Karpas-422 (cell line): ENCODE data around the gene CTNND2. TPM values are rescaled to one million over a fixed set of nuclear protein-coding genes. Genes with fewer than 3 reads are reported as not detected.

Source experiments
- DNase-seq: peaks from one replicate; pipeline ENCODE4 v3.0.0-alpha.2; 2015
- H2AFZ ChIP-seq: fragments of 200-600 bp; sonication (generic); 2 replicates; pipeline ENCODE4 v1.6.1; 2014; ENCODE audit warnings: antibody characterized with exemption, low read length, mixed read lengths
- H3K27ac ChIP-seq: fragments of 200-600 bp; sonication (generic); 2 replicates; pipeline ENCODE4 v1.5.1; 2014; ENCODE audit warnings: mild to moderate bottlenecking, low read length, moderate library complexity
- H3K27me3 ChIP-seq: fragments of 200-600 bp; sonication (generic); 2 replicates; pipeline ENCODE4 v1.6.1; 2014; ENCODE audit warnings: low read length, mixed read lengths
- H3K36me3 ChIP-seq: fragments of 200-600 bp; sonication (generic); 2 replicates; pipeline ENCODE4 v1.6.1; 2014; ENCODE audit warnings: low read length, mixed read lengths; ENCODE audit not compliant: insufficient read depth
- H3K4me1 ChIP-seq: fragments of 200-600 bp; sonication (generic); 2 replicates; pipeline ENCODE4 v1.6.1; 2014; ENCODE audit warnings: mild to moderate bottlenecking, low read length, mixed read lengths
- H3K4me2 ChIP-seq: fragments of 200-600 bp; sonication (generic); 2 replicates; pipeline ENCODE4 v1.6.1; 2014; ENCODE audit warnings: low read length, low read depth, mild to moderate bottlenecking; ENCODE audit not compliant: poor library complexity, severe bottlenecking
- H3K4me3 ChIP-seq: fragments of 200-600 bp; sonication (generic); 2 replicates; pipeline ENCODE4 v1.5.1; 2014; ENCODE audit warnings: mild to moderate bottlenecking, antibody characterized with exemption, low read length, mixed read lengths
- H3K79me2 ChIP-seq: fragments of 200-600 bp; sonication (generic); 2 replicates; pipeline ENCODE4 v1.6.1; 2014; ENCODE audit warnings: mild to moderate bottlenecking, low read length, mixed read lengths
- H3K9ac ChIP-seq: fragments of 200-600 bp; sonication (generic); 2 replicates; pipeline ENCODE4 v1.6.0; 2014; ENCODE audit warnings: low read length
- H3K9me2 ChIP-seq: fragments of 200-600 bp; sonication (generic), shearing (Covaris generic); replicated peaks from 2 replicates; pipeline ENCODE4 v1.6.0; 2014; ENCODE audit warnings: mild to moderate bottlenecking, low read length, moderate library complexity; ENCODE audit not compliant: insufficient read depth
- H3K9me3 ChIP-seq: fragments of 300-700, 200-600 bp; sonication (generic); 2 replicates; pipeline ENCODE4 v1.6.1; 2014; ENCODE audit warnings: low read length, mixed read lengths
- H4K20me1 ChIP-seq: fragments of 200-600 bp; sonication (generic); 2 replicates; pipeline ENCODE4 v1.6.1; 2014; ENCODE audit warnings: mild to moderate bottlenecking, antibody characterized with exemption, low read length, low read depth; ENCODE audit not compliant: insufficient read depth
- total RNA-seq: library from RNA; depleted of rRNA; stranded (reverse); fragments of >200 nt; shearing (Covaris generic); gene quantifications from 2 replicates; pipeline ENCODE4 v1.2.3, GENCODE V29; 2014; ENCODE audit warnings: low replicate concordance

The CTNND2 gene
- total RNA-seq, 1 experiment from 2014 or later, result not detected

- Histone ChIP-seq H3K9me3 (no peaks in the 10 kb centered on the region), H2AFZ (no peak overlapping the region), H4K20me1 (no peaks in the 10 kb centered on the region), H3K9me2 (no peaks in the 10 kb centered on the region), H3K27ac (peak overlapping the region; percentile 67; the same call in 1 of the 2 replicates), H3K36me3 (no peaks in the 10 kb centered on the region), H3K4me2 (no peak overlapping the region), H3K9ac (no peak overlapping the region), H3K79me2 (no peaks in the 10 kb centered on the region), H3K27me3 (no peaks in the 10 kb centered on the region), H3K4me1 (peaks cover 30% of the 10 kb centered on the region), H3K4me3 (no peak overlapping the region)
- DNase-seq, result no peak
Observed at GRCh38 chr5:10974850-10975249, 929.4 kb downstream of the CTNND2 start.

DNA sequence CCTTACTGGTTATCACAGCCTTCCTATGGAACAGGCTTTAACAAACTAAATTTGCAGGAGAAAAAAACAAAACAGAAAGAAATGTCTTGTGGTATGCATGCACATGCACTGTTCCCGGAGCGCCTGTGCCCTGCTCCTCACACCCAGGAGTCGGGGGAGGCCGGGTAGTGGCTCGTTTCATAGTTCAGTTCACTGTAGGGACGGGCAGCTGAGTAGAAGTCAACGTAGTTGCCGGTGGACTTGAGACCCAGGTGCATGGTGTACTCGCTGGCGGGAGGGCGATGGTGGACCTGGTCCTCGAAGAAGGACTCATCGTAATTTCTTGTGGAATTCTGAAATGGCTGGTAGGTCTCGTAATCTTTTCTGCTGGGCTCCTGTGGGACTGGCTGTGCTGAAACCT lies 930.9 kb downstream of the CTNND2 start:
- Histone ChIP-seq H3K27me3 (no peaks in the 10 kb centered on the region), H3K79me2 (no peaks in the 10 kb centered on the region), H4K20me1 (no peaks in the 10 kb centered on the region), H3K4me1 (peaks cover 33% of the 10 kb centered on the region), H3K9ac (no peak overlapping the region), H3K4me2 (no peak overlapping the region), H2AFZ (no peak overlapping the region), H3K4me3 (no peak overlapping the region), H3K9me2 (no peaks in the 10 kb centered on the region), H3K36me3 (no peaks in the 10 kb centered on the region), H3K9me3 (no peaks in the 10 kb centered on the region), H3K27ac (no peak overlapping the region)
- DNase-seq, result no peak

DNA sequence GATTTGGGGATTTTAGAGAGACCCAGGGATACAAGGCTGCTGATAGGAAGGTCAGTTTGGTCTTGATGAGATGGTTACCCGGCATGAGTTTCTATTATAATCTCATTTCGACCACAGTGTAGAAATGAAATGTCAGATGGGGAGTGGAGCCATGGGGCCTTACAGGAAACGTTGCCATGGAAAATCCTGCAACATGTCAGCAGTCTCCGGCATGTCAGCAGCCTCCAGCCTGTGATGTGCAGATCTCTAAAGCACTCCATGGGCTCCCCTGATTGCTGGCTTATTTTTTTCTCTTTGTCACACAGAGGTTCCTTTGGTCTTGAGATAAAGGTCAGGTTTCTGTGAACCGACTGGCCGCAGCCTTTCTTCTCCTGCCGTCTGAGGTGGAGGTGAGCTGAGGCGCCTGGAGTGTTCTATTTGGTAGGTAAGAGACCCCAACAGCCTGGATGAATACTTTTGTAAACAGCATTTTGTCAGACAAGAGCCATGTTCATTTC lies 934.5 kb downstream of the CTNND2 start:
- H3K36me3 ChIP-seq, result no peaks in the 10 kb centered on the region
- H3K27ac ChIP-seq, result no peak overlapping the region
- H3K9me3 ChIP-seq, result no peaks in the 10 kb centered on the region
- no peaks in the 10 kb centered on the region for H3K27me3 ChIP-seq
- no peak overlapping the region for H2AFZ ChIP-seq
- H3K4me2 ChIP-seq, result no peak overlapping the region
- H3K4me3 ChIP-seq, result no peak overlapping the region
- H3K79me2 ChIP-seq, result no peaks in the 10 kb centered on the region
- H3K4me1 ChIP-seq, result peaks cover 8% of the 10 kb centered on the region
- no peak overlapping the region for H3K9ac ChIP-seq
- no peak for DNase-seq
- no peaks in the 10 kb centered on the region for H3K9me2 ChIP-seq
- H4K20me1 ChIP-seq, result no peaks in the 10 kb centered on the region

DNA sequence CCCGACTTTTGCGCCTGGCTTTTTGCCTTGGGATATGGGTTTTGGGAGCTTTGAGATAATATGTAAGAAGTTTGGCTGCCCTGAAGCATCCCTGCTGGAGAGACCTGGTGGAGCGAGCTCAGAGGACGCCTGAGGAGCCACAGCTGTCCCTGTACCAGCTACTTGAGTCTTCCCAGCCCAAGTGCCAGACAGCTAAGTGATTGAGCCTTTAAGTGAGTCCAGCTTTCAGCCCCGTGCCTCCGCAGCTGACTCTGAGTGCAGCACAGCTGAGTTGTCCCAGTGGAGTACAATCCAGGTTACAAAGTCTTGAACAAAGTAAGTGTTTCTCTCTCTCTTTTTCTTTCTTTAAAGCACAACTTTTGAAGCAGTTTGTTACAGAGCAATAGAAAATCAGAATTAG lies 939.4 kb downstream of the CTNND2 start:
- Histone ChIP-seq H2AFZ (no peak overlapping the region), H3K4me3 (no peak overlapping the region), H3K36me3 (no peaks in the 10 kb centered on the region), H3K4me2 (no peak overlapping the region), H3K79me2 (no peaks in the 10 kb centered on the region), H3K4me1 (peaks cover 8% of the 10 kb centered on the region), H3K27ac (no peak overlapping the region), H4K20me1 (no peaks in the 10 kb centered on the region), H3K27me3 (no peaks in the 10 kb centered on the region), H3K9me2 (no peaks in the 10 kb centered on the region), H3K9ac (no peak overlapping the region), H3K9me3 (no peaks in the 10 kb centered on the region)
- DNase-seq, result no peak

DNA sequence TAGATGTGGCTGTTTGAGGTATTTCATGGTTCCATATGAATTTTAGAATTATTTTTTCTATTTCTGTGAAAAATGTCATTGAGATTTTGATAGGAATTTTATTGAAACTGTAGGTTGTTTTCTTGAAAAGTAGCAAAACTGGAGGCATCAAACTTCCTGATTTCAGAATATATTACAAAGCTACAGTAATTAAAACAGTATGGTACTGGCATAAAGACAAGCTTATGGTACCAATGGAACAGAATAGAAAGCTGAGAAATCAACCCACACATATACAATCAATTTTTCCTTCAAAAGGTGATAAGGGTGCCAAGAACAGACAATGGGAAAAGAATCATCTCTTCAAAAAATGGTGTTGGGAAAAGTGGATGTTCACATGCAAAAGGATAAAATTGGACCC lies 945.5 kb downstream of the CTNND2 start:
- no peaks in the 10 kb centered on the region; the same call in 1 of the 2 replicates for H3K27me3 ChIP-seq
- no peaks in the 10 kb centered on the region for H3K9me3 ChIP-seq
- H3K9me2 ChIP-seq, result no peaks in the 10 kb centered on the region
- H4K20me1 ChIP-seq, result no peaks in the 10 kb centered on the region
- H3K4me1 ChIP-seq, result no peaks in the 10 kb centered on the region
- no peak for DNase-seq
- H2AFZ ChIP-seq, result no peak overlapping the region
- H3K27ac ChIP-seq, result no peak overlapping the region
- H3K4me2 ChIP-seq, result no peak overlapping the region
- H3K79me2 ChIP-seq, result no peaks in the 10 kb centered on the region
- H3K9ac ChIP-seq, result no peak overlapping the region
- H3K4me3 ChIP-seq, result no peak overlapping the region
- no peaks in the 10 kb centered on the region for H3K36me3 ChIP-seq

DNA sequence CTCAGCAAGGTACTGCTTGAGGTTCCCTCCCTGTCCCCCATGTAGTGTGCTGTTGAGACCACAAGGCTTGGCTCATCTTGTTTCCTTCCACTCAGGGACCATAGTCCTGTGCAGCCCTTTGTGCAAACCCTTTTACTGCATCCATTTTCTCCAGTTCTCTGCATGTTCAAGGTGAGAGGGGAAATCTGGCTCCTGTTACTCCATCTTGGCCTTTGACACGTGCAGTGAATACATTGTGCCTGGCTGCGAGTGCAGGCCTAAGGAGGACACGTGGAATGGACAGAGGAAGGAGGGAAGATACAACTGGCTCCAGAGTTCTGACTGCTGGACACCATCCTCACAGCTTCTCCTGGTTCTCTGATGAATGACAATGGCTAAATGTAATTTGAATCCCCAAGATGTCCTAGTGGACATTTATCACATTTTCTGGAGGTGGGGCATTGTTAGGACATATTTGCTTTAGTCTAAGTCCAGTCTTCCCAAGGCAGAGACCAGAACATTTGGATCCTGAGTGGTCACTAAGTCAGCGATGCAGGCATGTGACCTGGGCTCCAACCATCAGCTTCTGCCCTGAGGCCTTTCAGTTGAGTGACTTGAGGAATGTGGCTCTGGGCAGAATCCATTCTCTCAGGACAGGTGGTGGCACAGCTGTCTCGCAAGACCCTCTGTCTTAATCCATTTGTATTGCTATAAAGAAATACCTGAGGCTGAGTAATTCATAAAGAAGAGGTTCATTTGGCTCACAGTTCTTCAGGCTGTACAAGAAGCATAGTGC lies 954.2 kb downstream of the CTNND2 start:
- Histone ChIP-seq H3K27ac (no peak overlapping the region), H3K4me2 (no peak overlapping the region), H4K20me1 (no peaks in the 10 kb centered on the region), H2AFZ (no peak overlapping the region), H3K9me3 (no peaks in the 10 kb centered on the region), H3K79me2 (no peaks in the 10 kb centered on the region), H3K9me2 (no peaks in the 10 kb centered on the region), H3K36me3 (no peaks in the 10 kb centered on the region), H3K9ac (no peak overlapping the region), H3K27me3 (no peaks in the 10 kb centered on the region), H3K4me1 (peaks cover 5% of the 10 kb centered on the region; the same call in 1 of the 2 replicates), H3K4me3 (no peak overlapping the region)
- DNase-seq, result no peak

GRCh38 chr5:10946050-10946449 lies 958.2 kb downstream of the CTNND2 start:
- Histone ChIP-seq H4K20me1 (no peaks in the 10 kb centered on the region), H3K4me3 (no peak overlapping the region), H3K36me3 (no peaks in the 10 kb centered on the region), H3K9ac (no peak overlapping the region), H3K4me1 (peaks cover 5% of the 10 kb centered on the region; the same call in 1 of the 2 replicates), H3K79me2 (no peaks in the 10 kb centered on the region), H2AFZ (no peak overlapping the region), H3K27ac (no peak overlapping the region), H3K27me3 (no peaks in the 10 kb centered on the region), H3K9me2 (no peaks in the 10 kb centered on the region), H3K4me2 (no peak overlapping the region), H3K9me3 (no peaks in the 10 kb centered on the region)
- DNase-seq, result no peak

DNA sequence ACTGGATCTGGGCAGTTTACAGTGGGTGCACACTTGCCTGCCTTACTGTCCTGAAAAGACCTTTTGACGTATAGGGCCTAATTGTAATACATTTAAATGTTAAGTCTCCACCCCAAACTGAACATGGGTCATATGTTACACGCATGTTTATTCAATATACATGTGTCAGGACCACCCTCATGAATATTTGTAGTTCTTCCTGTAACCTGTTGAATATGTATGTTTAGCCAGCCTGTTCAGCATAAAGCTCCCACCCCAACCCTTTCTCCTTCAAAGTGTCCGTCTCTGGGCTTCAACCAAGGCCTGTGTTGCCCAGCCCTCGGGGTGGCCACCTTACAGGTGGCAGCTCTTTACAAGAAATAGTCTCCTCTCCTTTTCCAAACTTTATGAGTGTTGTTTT lies 962.3 kb downstream of the CTNND2 start:
- Histone ChIP-seq H3K9me2 (no peaks in the 10 kb centered on the region), H4K20me1 (no peaks in the 10 kb centered on the region), H3K4me3 (no peak overlapping the region), H3K27me3 (no peaks in the 10 kb centered on the region), H3K4me1 (no peaks in the 10 kb centered on the region), H3K9ac (no peak overlapping the region), H3K27ac (no peak overlapping the region), H3K79me2 (no peaks in the 10 kb centered on the region), H3K36me3 (no peaks in the 10 kb centered on the region), H2AFZ (no peak overlapping the region), H3K4me2 (no peak overlapping the region), H3K9me3 (no peaks in the 10 kb centered on the region)
- DNase-seq, result no peak
